ENCODE measurements around the gene DHCR7. TPM values are rescaled to one million over a fixed set of nuclear protein-coding genes. Genes with fewer than 3 reads are reported as not detected.
"Not testable (repeated sequence)": the region's sequence is repeated elsewhere in the genome, so short reads cannot be mapped to it uniquely, and the experiment has no call there.

Gene DHCR7
- total and polyA plus RNA-seq, 2 experiments from 2014 or later: 84.0 to 166 TPM

DNA sequence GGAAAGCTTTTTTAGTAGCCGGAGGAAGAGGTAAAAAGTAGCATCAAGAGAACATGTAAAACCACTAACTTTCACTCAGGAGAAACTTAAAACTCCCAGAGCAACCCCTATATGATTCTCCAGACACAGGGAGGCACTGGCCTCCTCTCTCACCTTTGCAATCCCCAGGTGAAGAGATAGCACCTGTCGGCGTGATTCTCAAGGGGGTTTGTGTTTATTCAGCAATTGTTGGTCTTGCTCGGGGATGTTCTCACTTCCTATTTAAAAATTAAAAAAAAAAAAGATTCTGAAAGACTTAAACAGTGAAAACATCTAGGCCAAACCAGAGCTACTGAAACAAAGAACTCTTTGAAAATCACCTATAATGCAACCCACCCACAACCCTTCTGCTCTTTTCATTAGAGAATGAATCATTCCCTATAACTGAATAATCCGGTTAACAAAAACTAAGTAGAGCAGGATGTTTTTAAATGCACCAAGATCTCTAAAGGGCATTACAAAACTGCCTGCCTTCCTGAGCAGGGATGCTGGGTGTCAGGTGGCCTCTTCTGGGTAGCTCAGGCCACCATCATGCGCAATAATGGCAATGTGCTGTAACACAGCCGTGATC, 24.9 kb downstream of the DHCR7 start:
- Histone ChIP-seq H2AFZ (no peak overlapping the region), H3K27me3 (ENCODE audit: insufficient read depth) (no peaks in the 10 kb centered on the region), H3K4me1 (ENCODE audit: insufficient read depth) (no peaks in the 10 kb centered on the region), H4K20me1 (replicated peaks; ENCODE audit: insufficient read depth) (no peaks in the 10 kb centered on the region), H3F3A (replicated peaks; ENCODE audit: low read depth) (no peaks in the 10 kb centered on the region), H3K9me2 (ENCODE audit: insufficient read depth) (no peaks in the 10 kb centered on the region), H3K36me3 (ENCODE audit: insufficient read depth) (no peaks in the 10 kb centered on the region), H3K4me2 (no peak overlapping the region), H3K4me3 (no peak overlapping the region), H3K79me2 (replicated peaks; ENCODE audit: insufficient read depth) (no peaks in the 10 kb centered on the region), H3K27ac (ENCODE audit: low read depth) (no peak overlapping the region)
- DNase-seq (ENCODE audit: low spot score): no peak
- ATAC-seq: no peak
- Mint-ChIP-seq H3K27ac (no peak overlapping the region), H3K4me1 (no peaks in the 10 kb centered on the region; the same call in 2 of the 3 replicates), H3K36me3 (ENCODE audit: low read depth) (no peaks in the 10 kb centered on the region), H3K4me3 (no peak overlapping the region), H3K27me3 (ENCODE audit: insufficient read depth, low read depth, poor library complexity) (peaks cover 12% of the 10 kb centered on the region), H3K9me3 (no peaks in the 10 kb centered on the region; the same call in 2 of the 3 replicates)
- TF ChIP-seq, protein P1, sequence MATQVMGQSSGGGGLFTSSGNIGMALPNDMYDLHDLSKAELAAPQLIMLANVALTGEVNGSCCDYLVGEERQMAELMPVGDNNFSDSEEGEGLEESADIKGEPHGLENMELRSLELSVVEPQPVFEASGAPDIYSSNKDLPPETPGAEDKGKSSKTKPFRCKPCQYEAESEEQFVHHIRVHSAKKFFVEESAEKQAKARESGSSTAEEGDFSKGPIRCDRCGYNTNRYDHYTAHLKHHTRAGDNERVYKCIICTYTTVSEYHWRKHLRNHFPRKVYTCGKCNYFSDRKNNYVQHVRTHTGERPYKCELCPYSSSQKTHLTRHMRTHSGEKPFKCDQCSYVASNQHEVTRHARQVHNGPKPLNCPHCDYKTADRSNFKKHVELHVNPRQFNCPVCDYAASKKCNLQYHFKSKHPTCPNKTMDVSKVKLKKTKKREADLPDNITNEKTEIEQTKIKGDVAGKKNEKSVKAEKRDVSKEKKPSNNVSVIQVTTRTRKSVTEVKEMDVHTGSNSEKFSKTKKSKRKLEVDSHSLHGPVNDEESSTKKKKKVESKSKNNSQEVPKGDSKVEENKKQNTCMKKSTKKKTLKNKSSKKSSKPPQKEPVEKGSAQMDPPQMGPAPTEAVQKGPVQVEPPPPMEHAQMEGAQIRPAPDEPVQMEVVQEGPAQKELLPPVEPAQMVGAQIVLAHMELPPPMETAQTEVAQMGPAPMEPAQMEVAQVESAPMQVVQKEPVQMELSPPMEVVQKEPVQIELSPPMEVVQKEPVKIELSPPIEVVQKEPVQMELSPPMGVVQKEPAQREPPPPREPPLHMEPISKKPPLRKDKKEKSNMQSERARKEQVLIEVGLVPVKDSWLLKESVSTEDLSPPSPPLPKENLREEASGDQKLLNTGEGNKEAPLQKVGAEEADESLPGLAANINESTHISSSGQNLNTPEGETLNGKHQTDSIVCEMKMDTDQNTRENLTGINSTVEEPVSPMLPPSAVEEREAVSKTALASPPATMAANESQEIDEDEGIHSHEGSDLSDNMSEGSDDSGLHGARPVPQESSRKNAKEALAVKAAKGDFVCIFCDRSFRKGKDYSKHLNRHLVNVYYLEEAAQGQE (IDR thresholded peaks at IDR 0.05; ENCODE audit: unreplicated experiment): no peak
- TF ChIP-seq EZH2 (IDR thresholded peaks at IDR 0.05; ENCODE audit: low read depth, unreplicated experiment) (no peak), STAT1 (IDR thresholded peaks at IDR 0.05; ENCODE audit: unreplicated experiment) (no peak)
- TF ChIP-seq, protein P2, sequence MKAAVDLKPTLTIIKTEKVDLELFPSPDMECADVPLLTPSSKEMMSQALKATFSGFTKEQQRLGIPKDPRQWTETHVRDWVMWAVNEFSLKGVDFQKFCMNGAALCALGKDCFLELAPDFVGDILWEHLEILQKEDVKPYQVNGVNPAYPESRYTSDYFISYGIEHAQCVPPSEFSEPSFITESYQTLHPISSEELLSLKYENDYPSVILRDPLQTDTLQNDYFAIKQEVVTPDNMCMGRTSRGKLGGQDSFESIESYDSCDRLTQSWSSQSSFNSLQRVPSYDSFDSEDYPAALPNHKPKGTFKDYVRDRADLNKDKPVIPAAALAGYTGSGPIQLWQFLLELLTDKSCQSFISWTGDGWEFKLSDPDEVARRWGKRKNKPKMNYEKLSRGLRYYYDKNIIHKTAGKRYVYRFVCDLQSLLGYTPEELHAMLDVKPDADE (IDR thresholded peaks at IDR 0.05): no peak

DNA sequence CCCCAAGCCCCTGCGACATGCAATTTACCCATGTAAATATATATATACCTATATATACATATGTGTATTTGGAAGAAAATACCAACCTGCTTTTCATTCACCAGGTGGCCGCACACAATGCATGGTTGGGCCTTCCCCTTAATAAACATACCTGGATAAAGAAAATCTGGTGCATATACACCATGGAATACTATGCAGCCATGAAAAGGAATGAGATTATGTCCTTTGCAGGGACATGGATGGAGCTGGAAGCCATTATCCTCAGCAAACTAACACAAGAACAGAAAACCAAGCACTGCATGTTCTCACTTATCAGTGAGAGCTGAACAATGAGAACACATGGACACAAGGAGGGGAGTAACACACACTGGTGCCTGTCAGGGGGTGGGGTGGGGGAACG, 25.9 kb downstream of the DHCR7 start:
- H3K27ac ChIP-seq (ENCODE audit: low read depth); H3K36me3 Mint-ChIP-seq (ENCODE audit: low read depth); H3K27me3 ChIP-seq (ENCODE audit: insufficient read depth); H3K9me2 ChIP-seq (ENCODE audit: insufficient read depth); H3K79me2 ChIP-seq (replicated peaks; ENCODE audit: insufficient read depth); H3K4me3 Mint-ChIP-seq; H3K4me1 ChIP-seq (ENCODE audit: insufficient read depth); H3K4me2 ChIP-seq; H3K4me3 ChIP-seq; H3K4me1 Mint-ChIP-seq; H3K9me3 Mint-ChIP-seq; H2AFZ ChIP-seq; H3K36me3 ChIP-seq (ENCODE audit: insufficient read depth); ATAC-seq; H3K27ac Mint-ChIP-seq; H3F3A ChIP-seq (replicated peaks; ENCODE audit: low read depth); DNase-seq (ENCODE audit: low spot score); H4K20me1 ChIP-seq (replicated peaks; ENCODE audit: insufficient read depth): not testable (repeated sequence)
- peaks cover 12% of the 10 kb centered on the region for H3K27me3 Mint-ChIP-seq (ENCODE audit: insufficient read depth, low read depth, poor library complexity)

DNA sequence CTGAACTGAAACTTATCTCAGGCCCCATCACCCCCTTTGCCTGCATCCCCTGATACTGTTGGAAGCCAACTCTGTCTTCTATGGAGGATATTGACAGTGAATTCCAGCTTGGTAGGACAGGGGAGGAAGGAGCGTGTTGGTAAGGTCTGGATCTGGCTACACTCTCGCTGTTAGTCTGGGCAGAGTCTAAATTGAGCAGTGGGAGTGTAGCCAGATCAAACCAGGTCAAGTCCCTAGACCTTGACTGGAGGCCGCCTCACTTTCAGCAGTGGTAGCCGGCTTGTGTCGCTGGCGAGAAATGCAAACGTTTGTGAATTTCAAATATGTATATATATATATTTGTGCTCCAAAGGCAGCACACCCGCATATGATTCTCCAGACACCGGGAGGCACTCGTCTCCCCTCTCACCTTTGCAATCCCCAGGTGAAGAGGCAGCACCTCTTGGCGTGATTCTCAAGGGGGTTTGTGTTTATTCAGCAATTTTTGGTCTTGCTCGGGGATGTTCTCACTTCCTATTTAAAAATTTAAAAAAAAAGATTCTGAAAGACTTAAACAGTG, 26.7 kb downstream of the DHCR7 start:
- DNase-seq (ENCODE audit: low spot score) (no peak), ATAC-seq (no peak)
- Mint-ChIP-seq H3K9me3 (no peaks in the 10 kb centered on the region), H3K4me3 (no peak overlapping the region), H3K36me3 (ENCODE audit: low read depth) (no peaks in the 10 kb centered on the region), H3K27ac (no peak overlapping the region), H3K4me1 (no peaks in the 10 kb centered on the region; the same call in 2 of the 3 replicates), H3K27me3 (ENCODE audit: insufficient read depth, low read depth, poor library complexity) (peaks cover 12% of the 10 kb centered on the region)
- no peaks in the 10 kb centered on the region for H3F3A ChIP-seq (replicated peaks; ENCODE audit: low read depth)
- H3K4me1 ChIP-seq (ENCODE audit: insufficient read depth): no peaks in the 10 kb centered on the region
- no peak overlapping the region for H3K27ac ChIP-seq (ENCODE audit: low read depth)
- H2AFZ ChIP-seq: no peak overlapping the region
- no peaks in the 10 kb centered on the region for H3K27me3 ChIP-seq (ENCODE audit: insufficient read depth)
- H3K4me2 ChIP-seq: no peak overlapping the region
- no peaks in the 10 kb centered on the region for H3K36me3 ChIP-seq (ENCODE audit: insufficient read depth)
- H3K4me3 ChIP-seq: no peak overlapping the region
- no peaks in the 10 kb centered on the region for H3K79me2 ChIP-seq (replicated peaks; ENCODE audit: insufficient read depth)
- no peaks in the 10 kb centered on the region for H4K20me1 ChIP-seq (replicated peaks; ENCODE audit: insufficient read depth)
- no peaks in the 10 kb centered on the region for H3K9me2 ChIP-seq (ENCODE audit: insufficient read depth)
- TF ChIP-seq CREB1 (CRISPR knock-in tag; IDR thresholded peaks at IDR 0.05; ENCODE audit: low read depth) (no peak), EZH2phosphoT487 (IDR thresholded peaks at IDR 0.05; ENCODE audit: unreplicated experiment) (no peak), STAT1 (IDR thresholded peaks at IDR 0.05; ENCODE audit: unreplicated experiment) (no peak), JUNB (IDR thresholded peaks at IDR 0.05; ENCODE audit: unreplicated experiment) (no peak), EZH2 (IDR thresholded peaks at IDR 0.05; ENCODE audit: low read depth, unreplicated experiment) (no peak)

Measured in GM23338 (cell line).